WTC11 (cell line): Measurements from ENCODE around the gene CDCP1.

Experiments used
- CREB1 ChIP-seq: sonication (generic); formaldehyde crosslinking; IDR thresholded peaks from 2 replicates; pipeline ENCODE4 v1.8.0; 2023; ENCODE audit warnings: mild to moderate bottlenecking, missing genetic modification reagents
- ESRRA ChIP-seq: sonication (generic); formaldehyde crosslinking; IDR thresholded peaks from 2 replicates; pipeline ENCODE4 v1.8.1; 2022; ENCODE audit warnings: mild to moderate bottlenecking, missing genetic modification reagents, borderline replicate concordance
- ETV6 ChIP-seq: sonication (generic); formaldehyde crosslinking; IDR thresholded peaks from 2 replicates; pipeline ENCODE4 v1.8.1; 2022; ENCODE audit warnings: mild to moderate bottlenecking, missing genetic modification reagents
- FOXJ3 ChIP-seq: sonication (generic); formaldehyde crosslinking; IDR thresholded peaks from 2 replicates; pipeline ENCODE4 v1.9.0; 2021; ENCODE audit warnings: missing genetic modification reagents, mild to moderate bottlenecking, borderline replicate concordance
- GTF2I ChIP-seq: fragments of 250-450 bp; sonication (Bioruptor Pico); conservative IDR thresholded peaks from 2 replicates; pipeline ENCODE4 v1.4.0; 2021; ENCODE audit warnings: mild to moderate bottlenecking
- ZNF263 ChIP-seq: sonication (generic); formaldehyde crosslinking; IDR thresholded peaks from 2 replicates; pipeline ENCODE4 v1.8.1; 2022; ENCODE audit warnings: low read depth, mild to moderate bottlenecking, moderate library complexity, missing genetic modification reagents
- TF ChIP-seq, protein P1 (sequence below): fragments of 200-600 bp; IDR thresholded peaks from 2 replicates; pipeline ENCODE4 v1.8.0; 2022; ENCODE audit warnings: antibody characterized with exemption
- TF ChIP-seq, protein P2 (sequence below): sonication (generic); formaldehyde crosslinking; conservative IDR thresholded peaks from 2 replicates; pipeline ENCODE4 v1.8.1; 2022; ENCODE audit warnings: mild to moderate bottlenecking, missing genetic modification reagents

- TF ChIP-seq, protein P1, sequence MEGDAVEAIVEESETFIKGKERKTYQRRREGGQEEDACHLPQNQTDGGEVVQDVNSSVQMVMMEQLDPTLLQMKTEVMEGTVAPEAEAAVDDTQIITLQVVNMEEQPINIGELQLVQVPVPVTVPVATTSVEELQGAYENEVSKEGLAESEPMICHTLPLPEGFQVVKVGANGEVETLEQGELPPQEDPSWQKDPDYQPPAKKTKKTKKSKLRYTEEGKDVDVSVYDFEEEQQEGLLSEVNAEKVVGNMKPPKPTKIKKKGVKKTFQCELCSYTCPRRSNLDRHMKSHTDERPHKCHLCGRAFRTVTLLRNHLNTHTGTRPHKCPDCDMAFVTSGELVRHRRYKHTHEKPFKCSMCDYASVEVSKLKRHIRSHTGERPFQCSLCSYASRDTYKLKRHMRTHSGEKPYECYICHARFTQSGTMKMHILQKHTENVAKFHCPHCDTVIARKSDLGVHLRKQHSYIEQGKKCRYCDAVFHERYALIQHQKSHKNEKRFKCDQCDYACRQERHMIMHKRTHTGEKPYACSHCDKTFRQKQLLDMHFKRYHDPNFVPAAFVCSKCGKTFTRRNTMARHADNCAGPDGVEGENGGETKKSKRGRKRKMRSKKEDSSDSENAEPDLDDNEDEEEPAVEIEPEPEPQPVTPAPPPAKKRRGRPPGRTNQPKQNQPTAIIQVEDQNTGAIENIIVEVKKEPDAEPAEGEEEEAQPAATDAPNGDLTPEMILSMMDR = no peak
- TF ChIP-seq CREB1 (CRISPR knock-in tag) = no peak
- TF ChIP-seq ETV6 (CRISPR knock-in tag) = no peak
- TF ChIP-seq GTF2I = no peak
- no peak for TF ChIP-seq FOXJ3 (CRISPR knock-in tag)
- TF ChIP-seq, protein P2, sequence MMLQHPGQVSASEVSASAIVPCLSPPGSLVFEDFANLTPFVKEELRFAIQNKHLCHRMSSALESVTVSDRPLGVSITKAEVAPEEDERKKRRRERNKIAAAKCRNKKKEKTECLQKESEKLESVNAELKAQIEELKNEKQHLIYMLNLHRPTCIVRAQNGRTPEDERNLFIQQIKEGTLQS = no peak
- TF ChIP-seq ESRRA (CRISPR knock-in tag) = no peak
- TF ChIP-seq ZNF263 (CRISPR knock-in tag) = no peak
Observed at GRCh38 chr3:45178183-45179023, 32.2 kb upstream of the CDCP1 start.
